ENCODE data around the gene CFAP46. TPM values are rescaled to one million over a fixed set of nuclear protein-coding genes. Genes with fewer than 3 reads are reported as not detected.

The CFAP46 gene
- total RNA-seq, 1 donor from 2014 or later, result 4.4 TPM

- Mint-ChIP-seq H3K4me1 (peaks cover 6% of the 10 kb centered on the region), H3K36me3 (ENCODE audit: low read depth) (no peaks in the 10 kb centered on the region), H3K27me3 (ENCODE audit: low read depth) (peaks cover 8% of the 10 kb centered on the region), H3K9me3 (no peaks in the 10 kb centered on the region), H3K4me3 (no peak overlapping the region), H3K27ac (ENCODE audit: unreplicated experiment) (no peak overlapping the region)
- DNase-seq (ENCODE audit: low read depth, low spot score), result no peak
- TF ChIP-seq CTCF (conservative IDR thresholded peaks at IDR 0.05), result no peak
These were observed 43.2 kb upstream of the CFAP46 start for GRCh38 chr10:132985546-132985900.

GRCh38 chr10:132984801-132985545, 42.6 kb upstream of the CFAP46 start:
- H3K4me1 Mint-ChIP-seq, result peaks cover 6% of the 10 kb centered on the region
- no peak for DNase-seq (ENCODE audit: low read depth, low spot score)
- H3K27me3 Mint-ChIP-seq (ENCODE audit: low read depth), result peaks cover 8% of the 10 kb centered on the region
- no peaks in the 10 kb centered on the region for H3K36me3 Mint-ChIP-seq (ENCODE audit: low read depth)
- H3K4me3 Mint-ChIP-seq, result no peak overlapping the region
- no peak for TF ChIP-seq CTCF (conservative IDR thresholded peaks at IDR 0.05)
- no peaks in the 10 kb centered on the region for H3K9me3 Mint-ChIP-seq
- no peak overlapping the region for H3K27ac Mint-ChIP-seq (ENCODE audit: unreplicated experiment)

GRCh38 chr10:132984008-132984295, 41.6 kb upstream of the CFAP46 start:
- DNase-seq (ENCODE audit: low read depth, low spot score), result no peak
- no peaks in the 10 kb centered on the region for H3K36me3 Mint-ChIP-seq (ENCODE audit: low read depth)
- peak overlapping the region; percentile 12 for H3K27ac Mint-ChIP-seq (ENCODE audit: unreplicated experiment)
- no peak overlapping the region for H3K4me3 Mint-ChIP-seq
- no peaks in the 10 kb centered on the region for H3K9me3 Mint-ChIP-seq
- TF ChIP-seq CTCF (conservative IDR thresholded peaks at IDR 0.05), result no peak
- H3K27me3 Mint-ChIP-seq (ENCODE audit: low read depth), result peaks cover 12% of the 10 kb centered on the region
- peaks cover 6% of the 10 kb centered on the region for H3K4me1 Mint-ChIP-seq

GRCh38 chr10:132983252-132984007, 41.1 kb upstream of the CFAP46 start:
- H3K27ac Mint-ChIP-seq (ENCODE audit: unreplicated experiment), result peak overlapping the region; percentile 12
- TF ChIP-seq CTCF (conservative IDR thresholded peaks at IDR 0.05), result no peak

GRCh38 chr10:132982301-132982989, 40.1 kb upstream of the CFAP46 start:
- Mint-ChIP-seq H3K36me3 (ENCODE audit: low read depth) (no peaks in the 10 kb centered on the region), H3K9me3 (no peaks in the 10 kb centered on the region), H3K4me3 (no peak overlapping the region), H3K27me3 (ENCODE audit: low read depth) (peaks cover 20% of the 10 kb centered on the region), H3K27ac (ENCODE audit: unreplicated experiment) (no peak overlapping the region), H3K4me1 (no peaks in the 10 kb centered on the region)
- TF ChIP-seq CTCF (conservative IDR thresholded peaks at IDR 0.05), result no peak
- no peak for DNase-seq (ENCODE audit: low read depth, low spot score)

More at GRCh38 chr10:132983252-132984007, 41.1 kb upstream of the CFAP46 start:
- no peak for DNase-seq (ENCODE audit: low read depth, low spot score)
- Mint-ChIP-seq H3K27me3 (ENCODE audit: low read depth) (peaks cover 12% of the 10 kb centered on the region), H3K9me3 (no peaks in the 10 kb centered on the region), H3K4me1 (peaks cover 6% of the 10 kb centered on the region), H3K4me3 (no peak overlapping the region), H3K36me3 (ENCODE audit: low read depth) (no peaks in the 10 kb centered on the region)

Measured in neural crest cell (in vitro differentiated cells).